Activated T-helper 1 cell treated with anti-CD3 and anti-CD28 coated beads, Interleukin-2, amount 50 U/mL, for 16 hours (primary cell): ENCODE measurements around the gene MECR.
"Not testable (repeated sequence)": the region's sequence is repeated elsewhere in the genome, so short reads cannot be mapped to it uniquely, and the experiment has no call there.

Source experiments
- DNase-seq, 2 donors: peaks; one replicate each; pipeline ENCODE4 v3.0.0-alpha.2; 2020; ENCODE audit warnings: low read depth in 1 of 2, low spot score in 1 of 2

MECR gene

DNA sequence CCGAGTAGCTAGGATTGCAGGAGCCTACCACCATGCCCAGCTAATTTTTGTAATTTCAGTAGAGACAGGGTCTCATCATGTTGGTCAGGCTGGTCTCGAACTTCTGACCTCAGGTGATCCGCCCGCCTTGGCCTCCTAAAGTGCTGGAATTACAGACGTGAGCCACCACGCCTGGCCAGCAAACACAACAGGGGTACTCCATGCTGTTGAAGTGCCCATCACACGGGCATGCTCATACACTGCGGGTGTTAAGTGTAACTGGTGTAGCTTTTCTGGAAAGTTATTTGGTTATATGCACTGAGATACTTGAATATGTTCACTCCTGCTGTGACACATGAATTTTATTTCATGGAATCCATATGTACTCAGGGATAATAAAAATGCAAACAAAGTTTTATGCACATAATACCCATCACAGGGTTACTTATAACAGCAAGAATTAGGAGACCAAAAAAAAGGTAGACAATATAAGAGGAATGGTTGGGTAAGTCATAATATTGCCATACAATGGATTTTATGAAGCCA is 58.3 kb downstream of the MECR start:
- DNase-seq = no peak

DNA sequence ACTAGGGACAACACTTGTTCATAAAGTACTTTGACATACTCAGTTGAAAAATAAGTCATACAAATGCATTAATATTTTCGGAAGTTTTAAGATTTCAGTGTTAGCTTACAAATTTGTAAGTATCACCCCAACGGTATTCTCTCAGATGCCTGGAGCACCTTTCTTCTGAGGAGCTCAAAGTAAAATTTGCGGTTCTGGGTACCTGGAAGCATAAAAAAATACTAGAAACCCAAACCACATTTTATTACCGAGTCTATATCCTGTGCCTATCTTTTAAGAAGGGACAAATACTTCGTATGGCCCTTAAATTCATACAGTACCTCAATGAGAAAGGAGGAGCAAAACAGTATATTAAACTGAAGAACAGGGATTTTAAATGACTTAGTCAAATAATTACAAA is 59.2 kb downstream of the MECR start:
- no peak for DNase-seq

DNA sequence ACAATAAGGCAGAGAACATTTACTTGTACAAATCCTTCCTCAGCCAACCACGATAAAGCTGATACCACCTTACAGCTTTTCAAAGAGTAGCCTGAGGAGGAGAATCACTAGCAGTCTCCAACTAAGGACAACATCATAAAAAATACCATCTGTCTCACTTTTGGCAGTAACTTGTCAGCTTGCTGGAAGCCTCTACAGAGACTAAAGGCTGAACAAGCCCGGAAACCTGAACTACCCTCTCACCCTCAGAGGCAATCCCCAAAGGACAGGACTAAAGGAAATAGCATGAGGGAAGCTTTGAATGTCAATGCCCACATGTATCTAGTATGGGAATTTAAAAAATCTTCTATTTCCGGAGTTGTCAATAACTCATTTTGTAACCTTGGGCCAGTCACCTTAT is 59.6 kb downstream of the MECR start:
- no peak for DNase-seq

DNA sequence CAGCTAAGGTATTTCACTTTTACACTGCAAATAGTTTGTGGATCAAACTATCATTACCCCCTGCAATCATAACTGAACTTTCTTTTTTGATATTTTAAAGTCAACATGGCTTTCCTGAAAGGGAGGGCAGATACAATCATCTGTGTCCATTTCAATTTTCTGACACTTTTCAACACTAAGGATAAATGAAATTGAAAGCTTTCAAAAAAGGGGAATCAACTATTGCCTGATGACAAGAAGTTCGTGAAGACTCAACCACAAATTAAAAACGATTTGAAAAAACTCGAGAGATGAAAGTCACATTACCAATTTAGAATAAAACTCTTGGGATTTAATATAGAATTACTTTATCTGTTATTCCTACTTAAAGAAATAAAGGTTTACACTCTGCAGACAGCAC is 60.8 kb downstream of the MECR start:
- no peak for DNase-seq

DNA sequence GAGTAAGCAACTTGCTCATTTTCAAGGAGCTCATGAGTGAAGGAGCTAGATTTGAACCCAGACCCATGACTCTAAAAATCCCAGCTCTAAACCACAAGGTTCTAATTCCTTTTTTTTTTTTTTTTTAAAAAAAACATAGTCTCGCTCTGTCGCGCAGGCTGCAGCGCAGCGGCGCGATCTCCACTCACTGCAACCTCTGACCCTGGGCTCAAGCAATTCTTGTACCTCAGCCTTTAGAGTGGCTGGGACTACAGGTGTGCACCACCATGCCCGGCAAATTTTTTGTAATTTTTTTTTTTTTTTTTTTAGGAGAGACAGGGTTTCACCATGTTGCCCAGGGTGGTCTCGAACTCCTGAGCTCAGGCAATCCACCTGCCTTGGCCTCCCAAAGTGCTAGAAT is 62.8 kb downstream of the MECR start:
- no peak for DNase-seq

DNA sequence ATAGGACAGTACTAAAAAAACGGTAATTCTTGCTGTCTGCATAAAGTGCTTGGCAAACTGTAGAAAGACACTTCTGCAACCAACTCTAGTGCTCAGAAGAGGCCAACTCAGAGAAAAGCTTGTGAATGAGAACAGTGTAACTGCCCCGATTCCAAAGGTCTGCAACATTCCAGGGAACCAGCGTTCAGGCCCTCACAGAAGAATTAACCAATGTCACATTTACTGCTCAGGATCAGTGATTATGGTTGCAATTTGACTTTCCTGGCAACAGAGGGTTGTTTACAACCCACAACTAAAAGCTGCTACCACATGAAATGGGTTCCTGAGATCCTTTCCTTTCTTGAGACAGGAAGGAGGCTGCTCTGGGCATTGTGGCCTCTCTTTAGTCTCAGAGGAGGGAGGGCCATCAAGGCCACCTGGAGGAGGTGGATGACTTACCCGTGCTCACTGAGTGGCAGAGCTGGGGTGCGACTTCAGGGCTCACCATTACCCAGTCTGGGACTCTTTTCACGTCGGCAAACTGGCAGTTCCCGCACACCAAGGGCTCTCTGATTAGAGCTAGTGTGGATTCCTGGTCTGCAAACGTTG is 64.3 kb downstream of the MECR start:
- DNase-seq = no peak

DNA sequence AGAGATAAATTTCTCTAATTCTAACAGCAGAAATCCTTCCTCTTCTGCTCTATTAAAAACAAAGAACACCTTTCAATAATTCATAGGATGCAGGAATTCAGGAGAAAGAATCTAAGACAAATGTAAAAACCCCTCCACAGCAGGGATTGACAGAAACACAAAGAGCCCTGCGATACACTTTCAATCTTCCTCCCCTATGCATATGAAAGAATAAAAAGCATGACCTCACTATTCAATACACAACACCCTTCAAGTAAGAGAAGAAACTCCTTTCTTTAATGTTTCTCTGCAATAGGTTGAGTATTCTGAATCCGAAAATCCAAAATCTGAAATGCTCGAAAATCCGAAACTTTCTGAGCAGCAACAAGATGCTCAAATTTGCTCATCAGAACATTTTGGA is 66.1 kb downstream of the MECR start:
- DNase-seq = no peak

DNA sequence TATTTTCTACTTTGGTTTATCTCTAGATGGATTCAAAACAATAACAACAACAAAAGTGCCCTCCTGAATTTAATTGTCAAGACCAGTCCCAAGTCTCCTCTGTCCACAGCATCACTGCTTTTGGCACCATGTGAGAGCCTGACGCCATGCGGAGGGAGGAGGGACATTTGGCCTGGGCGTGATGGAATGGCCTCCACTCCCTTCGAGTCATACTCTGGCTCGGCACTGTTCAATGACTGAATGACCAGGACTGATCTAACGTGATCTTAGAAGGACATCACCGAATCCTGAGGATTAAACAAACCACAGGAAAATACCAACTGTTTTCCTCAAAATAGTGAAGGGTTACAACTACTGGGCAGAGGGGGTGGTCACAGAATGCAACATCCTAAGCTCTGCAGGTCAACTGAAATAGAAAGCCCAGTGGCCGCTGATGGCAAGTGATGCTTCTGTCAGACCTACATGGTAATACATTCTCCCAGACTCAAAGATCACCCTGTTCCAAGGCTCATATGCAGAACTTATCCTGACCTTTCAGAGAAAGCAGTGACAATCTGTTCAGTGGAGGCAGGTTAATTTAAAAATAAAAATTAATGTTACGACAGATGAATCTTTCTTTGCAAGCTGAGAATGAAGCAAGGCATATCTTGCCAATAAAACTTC is 68.1 kb downstream of the MECR start:
- DNase-seq = no peak

DNA sequence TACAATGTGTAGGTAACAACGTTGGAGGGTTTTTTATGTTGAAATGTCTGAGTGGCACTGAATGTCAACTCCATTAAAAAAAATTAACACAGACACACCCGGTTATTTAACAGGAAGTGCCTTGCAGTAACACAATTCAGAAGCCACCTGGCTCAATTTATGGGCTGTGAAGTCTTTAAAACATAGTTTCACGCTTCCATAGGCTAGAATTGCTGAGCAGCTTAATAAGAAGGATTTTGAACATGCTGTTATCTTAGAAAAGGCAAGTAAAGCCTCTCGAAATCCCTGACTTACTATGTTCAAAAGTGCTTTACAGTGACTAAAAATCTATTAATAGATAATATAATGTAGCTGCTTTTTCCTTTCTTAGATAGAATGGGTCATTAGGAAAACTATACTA is 68.7 kb downstream of the MECR start:
- no peak for DNase-seq

DNA sequence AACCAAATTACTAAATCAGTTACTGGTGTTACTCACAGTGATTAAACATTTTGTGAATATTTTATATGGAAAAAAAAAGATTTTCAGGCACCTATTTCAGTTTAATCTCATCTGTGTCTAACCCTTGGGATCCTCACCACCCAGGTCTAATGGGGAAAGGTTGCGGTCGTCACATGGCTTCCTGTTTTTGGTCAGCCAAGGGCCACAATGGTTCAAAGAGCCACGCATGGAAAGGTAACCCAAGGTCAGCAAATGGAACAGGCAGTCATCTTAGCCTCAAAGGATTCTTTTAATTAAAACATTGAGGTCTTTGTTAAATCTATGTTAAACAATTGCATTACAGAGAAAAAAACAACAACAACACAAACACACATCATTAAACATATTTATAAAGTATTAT is 71.0 kb downstream of the MECR start:
- no peak for DNase-seq

DNA sequence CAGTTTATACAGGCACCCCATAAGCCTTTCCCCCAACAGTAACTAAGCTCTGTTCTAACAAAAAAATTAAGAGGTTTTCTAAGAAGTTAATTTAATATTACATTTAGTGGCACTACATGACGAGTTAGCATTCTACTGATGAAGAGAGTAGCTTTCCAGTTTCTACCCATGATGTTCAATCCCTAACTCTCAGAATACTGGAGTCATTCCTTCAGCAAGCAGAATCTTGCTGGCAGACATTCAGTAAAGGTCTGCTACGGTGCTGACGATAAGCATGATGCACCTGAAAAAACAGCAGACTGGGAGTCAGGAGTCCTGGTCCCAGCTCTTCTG is 73.5 kb downstream of the MECR start:
- no peak for DNase-seq

DNA sequence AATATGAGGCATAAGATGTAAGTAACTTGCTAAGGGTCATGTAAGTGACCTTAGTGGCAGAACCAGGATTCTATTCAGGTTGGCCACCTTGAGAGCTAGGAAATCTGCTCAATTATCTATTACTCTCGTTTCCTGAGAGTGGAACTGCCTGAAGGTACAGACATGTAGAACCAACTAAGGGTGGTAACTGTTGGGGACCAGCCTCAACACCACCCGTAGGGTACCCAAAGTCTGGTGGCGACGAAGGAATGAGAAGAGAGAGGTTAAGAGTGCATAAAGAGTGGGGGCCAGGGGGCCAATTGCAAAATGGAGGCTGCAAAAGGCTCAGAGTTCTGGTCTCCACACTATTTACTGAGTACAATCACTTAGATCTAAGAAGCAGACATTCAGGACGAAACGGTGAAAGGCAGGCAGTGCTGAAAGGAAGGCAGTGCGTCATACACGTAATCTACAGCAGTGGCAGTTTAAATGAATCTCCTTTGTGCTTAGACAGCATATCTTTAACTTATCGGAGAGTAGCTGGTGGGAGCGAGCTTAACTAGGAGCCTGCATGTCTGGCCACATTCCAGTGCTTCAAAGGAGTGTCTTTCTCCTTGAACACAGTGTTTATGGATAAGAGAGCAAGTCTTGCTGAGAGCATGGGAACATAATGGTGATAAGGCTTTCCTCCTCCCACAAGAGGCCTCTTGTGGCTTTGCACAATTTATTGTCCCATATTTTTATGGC is 74.0 kb downstream of the MECR start:
- no peak for DNase-seq

DNA sequence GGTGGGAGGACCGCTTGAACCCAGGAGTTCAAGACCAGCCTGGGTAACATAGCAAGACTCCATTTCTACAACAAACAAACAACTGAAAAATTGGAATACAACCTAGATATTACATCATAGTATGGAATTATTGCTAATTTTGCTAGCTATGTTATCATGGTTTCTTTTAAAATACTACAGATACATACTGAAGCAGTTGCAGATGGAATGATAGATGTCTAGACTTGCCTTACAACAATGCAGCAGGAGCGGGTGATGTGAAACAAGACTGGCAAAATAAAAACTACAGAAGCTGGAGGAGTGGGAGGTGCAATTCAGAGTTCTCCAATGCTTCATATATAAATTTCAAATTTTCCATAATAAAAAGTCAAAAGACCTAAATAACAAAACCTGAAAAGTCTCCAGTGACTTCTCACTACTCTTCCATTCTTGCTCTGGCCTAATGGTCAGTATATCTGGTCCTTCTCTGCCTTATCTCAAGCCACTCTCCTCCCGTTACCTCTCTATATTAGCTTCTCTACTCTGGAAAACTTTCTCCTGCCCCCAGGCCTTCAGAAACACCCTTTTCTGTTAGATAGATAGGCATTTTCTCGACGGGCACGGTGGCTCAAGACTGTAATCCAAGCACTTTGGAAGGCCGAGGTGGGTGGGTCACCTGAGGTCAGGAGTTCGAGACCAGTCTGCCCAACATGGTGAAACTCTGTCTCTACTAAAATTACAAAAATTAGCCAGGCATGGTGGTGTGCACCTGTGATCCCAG is 78.5 kb downstream of the MECR start:
- no peak for DNase-seq

DNA sequence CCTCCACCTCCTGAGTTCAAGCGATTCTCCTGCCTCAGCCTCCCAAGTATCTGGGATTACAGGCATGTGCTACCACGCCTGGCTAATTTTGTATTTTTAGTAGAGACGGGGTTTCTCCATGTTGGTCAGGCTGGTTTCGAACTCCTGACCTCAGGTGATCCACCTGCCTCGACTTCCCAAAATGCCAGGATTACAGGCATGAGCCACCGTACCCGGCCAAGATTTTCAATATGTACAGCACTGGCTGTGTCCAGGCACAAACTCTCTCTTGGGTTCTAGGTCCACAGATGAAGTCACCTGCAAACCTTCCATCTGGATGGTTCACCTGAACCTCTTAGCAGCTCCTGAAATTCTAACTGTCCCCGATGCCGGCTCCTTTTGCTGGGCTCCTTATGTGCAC is 80.4 kb downstream of the MECR start:
- DNase-seq = not testable (repeated sequence)

DNA sequence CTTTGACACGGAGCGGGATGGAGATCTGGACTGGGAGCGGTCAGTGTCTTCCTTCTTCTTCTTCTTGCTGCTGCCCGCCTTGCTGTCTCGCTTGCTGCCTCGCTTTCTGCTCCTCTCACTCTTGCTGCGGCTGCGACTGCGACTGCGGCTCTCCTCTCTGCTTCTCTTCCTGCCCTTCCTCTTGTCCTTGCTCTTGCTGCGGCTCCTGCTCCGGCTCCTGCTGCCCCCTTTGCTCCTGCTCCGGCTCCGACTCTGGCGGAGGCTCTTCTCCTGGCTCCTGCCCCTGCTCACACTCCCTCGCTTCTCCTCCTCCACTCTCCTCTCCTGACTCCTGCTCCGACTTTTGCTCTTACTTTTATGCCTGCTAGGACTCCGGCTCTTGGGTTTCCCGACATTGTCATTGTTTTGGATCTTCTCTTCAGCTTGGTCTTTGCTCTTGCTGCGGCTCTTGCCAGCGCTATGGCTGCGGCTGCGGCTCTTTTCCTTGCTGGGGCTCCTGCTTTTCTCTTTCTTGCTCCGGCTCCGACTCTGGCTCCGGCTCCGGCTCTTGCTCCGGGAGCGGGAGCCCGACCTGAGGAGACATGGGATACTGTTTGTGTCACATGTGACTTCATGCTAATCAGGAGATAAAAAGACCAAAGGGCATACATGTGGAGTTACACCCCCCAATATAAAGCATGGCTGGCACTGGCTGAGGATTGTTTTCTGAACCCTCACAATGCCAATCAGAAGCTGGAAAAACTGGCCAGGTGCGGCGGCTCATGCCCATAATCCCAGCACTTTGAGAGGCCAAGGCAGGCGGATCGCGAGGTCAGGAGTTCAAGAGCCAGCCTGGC is 81.9 kb downstream of the MECR start:
- no peak for DNase-seq

DNA sequence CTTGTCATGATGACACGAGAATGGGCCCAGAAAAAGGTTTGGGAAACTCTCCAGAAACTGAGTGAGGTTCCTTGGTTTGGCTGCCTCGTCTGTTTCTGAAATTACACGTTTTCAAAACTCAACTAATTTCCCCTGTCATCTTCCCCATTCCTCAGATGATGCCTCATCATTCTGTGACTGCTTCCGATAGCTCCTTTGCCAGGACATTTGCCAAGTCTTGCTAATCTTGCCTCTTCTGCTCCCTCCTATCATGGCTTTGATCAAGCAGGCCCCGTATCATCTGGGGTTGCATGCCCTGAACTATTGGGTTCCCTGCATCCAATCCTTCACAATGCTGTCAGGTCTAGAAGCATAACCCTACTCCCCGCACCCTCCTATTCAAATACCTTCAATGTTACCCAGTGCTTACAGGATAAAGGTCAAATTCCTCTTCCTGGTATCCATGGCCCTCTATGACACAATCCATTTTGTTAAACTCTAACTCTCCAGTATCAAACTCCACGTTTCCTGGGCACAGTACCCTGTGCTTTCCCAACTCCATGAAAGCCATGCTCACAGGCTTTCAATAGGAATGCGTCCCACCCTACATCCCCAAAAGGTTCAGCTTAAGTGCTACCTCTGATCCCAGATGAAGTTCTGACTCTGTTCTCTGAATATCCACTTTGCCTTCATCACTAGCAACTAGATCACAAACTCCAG is 84.8 kb downstream of the MECR start:
- no peak for DNase-seq

DNA sequence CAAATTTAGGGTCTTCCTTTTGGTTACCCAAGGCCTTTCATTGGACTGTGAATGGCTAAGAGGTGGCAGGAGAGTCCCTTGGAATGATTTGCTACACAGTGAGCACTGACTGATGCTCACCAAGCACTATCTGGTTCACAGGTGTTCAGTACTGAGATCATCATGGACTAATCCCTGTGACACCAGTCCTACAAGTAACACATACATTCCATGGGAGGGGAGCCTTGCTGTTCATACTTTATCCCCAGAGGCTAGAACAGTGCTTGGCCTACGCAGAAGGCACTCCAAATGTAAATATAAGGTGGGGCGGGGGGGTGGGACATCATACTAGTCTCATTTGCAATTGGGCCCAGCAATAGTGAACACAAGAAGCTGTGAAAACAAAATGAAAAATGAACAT is 86.6 kb downstream of the MECR start:
- DNase-seq = no peak

DNA sequence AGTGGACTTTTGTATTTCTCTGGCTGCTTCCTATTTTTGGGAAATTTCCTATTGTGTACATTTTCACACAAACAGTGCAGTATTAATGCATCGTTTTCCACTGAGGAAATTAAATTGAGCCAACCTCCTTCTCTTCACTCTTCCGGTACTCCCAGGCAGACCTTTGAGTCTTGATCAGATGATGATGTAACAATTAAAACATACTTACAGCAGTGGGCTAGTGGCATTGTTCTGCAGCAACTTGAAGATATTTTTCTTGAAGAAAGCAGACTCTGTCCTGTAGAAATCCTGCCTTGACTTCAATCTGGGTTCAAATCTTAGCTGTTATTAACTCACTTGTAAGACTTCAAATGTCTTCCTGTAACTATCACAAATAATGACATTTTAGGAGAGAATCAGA is 88.0 kb downstream of the MECR start:
- no peak for DNase-seq
